HG02943 (cell line): Measurements from ENCODE around the gene CAMTA1.
"Not testable (repeated sequence)": the region's sequence is repeated elsewhere in the genome, so short reads cannot be mapped to it uniquely, and the experiment has no call there.

Experiments used
- ATAC-seq: cut with Tn5 transposase; IDR thresholded peaks from one replicate; pipeline ENCODE4 v1.9.1; 2021; ENCODE audit warnings: mild to moderate bottlenecking, low read depth, moderate library complexity; ENCODE audit not compliant: unreplicated experiment

Gene CAMTA1

DNA sequence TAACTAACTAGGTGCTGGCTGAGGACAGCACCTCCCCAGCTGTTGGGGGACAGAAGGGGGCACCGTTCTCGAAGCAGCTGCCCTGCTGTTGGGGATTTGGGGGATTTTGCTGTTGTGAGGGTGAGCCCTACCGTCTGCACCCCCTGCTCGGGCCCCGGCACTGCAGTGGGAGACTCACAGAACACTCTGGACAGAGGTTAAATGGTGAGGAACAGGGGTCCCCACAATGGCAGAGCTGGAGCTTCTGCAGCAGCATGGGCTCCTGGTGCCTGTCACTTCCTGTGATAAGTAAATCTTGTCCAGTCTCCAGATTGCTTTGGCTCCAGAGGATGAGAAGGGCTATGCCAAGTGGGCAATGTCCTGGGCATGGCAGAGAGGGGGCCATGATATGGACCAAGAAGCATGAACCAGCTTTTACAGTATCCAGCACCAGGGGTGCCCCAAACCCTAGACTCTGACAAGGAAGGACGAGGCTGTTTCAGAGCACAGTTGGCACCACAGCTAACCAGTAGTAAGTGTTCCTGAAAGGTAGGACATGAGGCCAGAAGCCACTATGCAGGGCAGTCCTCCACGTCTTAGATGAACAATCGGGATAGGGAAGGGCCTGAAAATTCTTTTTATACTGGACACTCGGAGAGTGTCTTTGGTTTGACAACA lies 620.7 kb downstream of the CAMTA1 start:
- no peak for ATAC-seq

DNA sequence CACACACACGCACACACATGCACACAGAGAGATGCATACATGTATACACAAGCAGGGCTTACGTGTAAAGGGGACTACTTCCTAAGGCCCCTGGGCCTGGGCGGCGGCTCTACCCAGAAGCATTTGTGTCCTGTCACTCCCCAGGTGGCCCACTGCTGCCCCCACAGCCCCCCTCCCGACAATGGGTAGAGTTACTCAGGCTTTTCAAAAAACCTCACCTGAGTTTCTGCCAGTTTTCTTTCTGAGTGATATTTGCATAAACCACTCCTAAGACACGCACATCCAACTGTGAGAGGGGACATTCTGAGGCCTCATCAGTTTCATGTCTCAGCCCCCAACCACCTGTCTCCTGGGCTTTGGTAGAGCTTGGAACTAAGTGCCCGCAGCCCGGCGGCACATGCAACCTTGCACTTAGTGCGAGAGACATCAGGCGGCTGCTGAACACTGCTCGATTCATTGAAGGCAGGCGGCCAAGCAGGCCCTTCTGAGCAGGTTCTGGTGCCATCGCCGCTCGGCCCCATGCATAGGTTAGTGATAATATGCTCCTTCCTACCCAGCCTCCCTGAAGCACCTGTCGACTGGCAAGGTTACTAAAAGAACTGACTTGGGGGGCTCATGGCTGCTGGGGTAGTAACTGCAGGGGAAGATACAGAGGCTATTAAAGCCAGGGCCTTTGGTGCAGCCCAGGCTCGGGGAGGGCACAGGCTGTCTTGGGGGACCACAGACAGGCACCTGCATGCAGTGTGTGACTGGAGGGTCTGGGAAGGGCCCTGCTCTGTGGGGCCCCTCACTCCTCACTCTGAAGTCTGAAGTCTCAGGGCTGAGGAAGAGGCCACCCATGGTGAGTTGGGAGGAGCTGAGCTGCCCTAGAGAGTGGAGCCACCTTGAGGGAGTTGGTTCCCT lies 621.6 kb downstream of the CAMTA1 start:
- no peak for ATAC-seq

DNA sequence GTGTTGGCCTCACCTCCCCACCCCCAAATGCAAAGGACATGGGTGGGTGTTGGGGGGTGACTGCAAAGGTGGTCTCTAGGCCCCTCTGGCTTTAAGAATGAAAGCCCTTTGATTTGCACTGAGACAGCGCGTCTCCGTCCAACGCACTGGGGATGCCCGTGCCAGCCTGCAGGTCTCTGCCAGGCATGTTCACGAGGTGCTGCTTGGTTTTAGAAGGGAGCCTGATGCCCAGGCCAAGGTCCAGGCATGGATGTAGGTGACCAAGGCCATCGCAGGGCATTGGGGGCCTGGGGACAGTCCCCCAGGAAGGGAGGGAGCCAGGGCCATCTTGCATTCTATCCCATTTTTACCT lies 622.3 kb downstream of the CAMTA1 start:
- no peak for ATAC-seq

DNA sequence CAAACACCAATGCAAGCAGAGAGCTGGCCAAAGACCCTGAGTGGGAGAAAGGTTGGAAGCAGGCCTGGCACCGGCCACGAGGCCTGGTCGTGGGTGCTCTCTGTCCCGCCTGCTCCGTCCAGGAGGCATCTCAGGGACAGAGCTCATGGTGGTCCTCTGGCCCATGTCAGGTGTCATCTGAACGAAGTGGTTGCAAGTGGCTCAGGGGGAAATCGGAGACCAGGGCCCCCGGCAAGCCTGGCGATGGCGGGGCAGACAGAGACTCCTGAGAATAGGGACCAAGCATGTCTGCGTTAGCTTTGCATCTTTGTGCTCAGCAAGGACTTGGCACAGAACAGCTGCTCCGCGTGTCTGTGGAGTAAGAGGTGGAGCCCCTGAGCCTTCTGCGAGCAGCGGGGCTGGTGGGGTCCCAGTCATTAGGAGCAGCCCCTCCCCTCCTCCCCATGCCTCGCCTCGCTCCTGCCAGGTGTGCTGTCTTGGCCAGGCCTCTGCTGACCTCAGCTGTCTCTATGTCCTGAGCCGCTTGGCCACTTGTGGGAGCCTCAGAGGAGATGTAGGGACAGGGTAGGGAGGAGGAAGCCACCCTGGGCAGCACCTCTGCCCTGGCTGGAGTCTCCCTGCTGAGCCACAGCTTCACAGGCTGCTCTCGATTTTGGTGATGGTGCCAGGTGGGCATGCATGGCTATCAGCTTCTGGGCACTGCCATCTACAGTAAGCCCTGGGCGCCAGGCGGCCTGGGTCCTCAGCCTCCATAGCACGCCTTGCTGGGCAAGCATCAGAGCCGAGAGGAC lies 622.9 kb downstream of the CAMTA1 start:
- no peak for ATAC-seq

DNA sequence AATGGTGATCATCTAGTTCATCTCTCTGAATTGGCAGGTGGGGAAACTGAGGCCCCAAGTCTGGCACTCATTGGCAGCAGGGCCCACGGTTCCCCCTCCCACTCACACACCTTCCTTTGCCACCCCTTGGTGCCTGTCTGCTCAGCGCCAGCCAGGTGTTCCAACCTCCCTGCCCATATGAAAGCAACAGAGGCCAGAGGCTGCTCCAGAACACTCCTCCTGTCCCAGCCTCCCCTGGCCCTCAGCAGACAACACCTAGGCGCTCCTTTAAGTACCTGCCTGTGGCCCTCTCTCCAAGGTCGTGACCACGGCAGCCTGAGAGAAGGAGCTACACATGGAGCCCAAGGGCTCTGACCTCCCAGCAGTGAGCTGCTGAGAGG lies 623.5 kb downstream of the CAMTA1 start:
- no peak for ATAC-seq

DNA sequence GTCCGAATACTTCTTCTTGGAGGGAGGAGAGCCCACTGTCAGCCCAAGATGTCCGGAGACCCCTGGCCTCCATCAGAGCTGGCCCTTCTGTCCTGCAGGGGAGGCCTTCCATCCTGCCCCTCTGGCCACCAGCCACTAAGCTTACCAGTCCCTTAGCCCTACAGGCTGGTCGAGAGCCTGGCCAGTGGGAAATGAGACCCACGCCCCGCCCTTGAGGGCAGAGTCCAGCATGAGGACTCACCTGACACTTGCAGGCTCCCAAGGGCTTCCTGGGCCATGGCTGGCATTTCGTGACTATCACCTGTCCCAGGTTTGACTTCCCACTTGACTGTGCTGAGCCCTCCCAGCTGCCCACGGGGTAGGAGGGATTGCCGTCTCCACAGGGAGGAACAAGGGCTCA lies 624.0 kb downstream of the CAMTA1 start:
- ATAC-seq: no peak

DNA sequence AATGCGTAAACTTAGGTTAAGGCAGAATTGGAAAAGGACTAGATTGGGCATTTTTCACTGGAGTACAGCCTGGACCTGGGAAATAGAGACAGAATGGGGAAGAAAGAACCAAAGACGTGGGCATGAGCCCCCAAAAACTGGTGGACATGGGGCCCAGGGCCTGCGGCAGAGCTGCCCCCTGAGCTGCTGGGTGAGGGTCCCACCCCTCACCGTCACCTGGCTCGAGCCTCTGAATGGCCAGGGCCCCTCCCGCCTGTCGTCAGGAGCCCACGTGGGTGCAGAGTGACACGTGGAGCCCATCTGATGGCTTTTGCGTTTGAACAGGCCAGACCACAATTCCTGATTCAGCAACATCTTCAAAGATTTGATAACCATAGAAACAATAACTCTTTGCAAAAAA lies 624.9 kb downstream of the CAMTA1 start:
- ATAC-seq: no peak

DNA sequence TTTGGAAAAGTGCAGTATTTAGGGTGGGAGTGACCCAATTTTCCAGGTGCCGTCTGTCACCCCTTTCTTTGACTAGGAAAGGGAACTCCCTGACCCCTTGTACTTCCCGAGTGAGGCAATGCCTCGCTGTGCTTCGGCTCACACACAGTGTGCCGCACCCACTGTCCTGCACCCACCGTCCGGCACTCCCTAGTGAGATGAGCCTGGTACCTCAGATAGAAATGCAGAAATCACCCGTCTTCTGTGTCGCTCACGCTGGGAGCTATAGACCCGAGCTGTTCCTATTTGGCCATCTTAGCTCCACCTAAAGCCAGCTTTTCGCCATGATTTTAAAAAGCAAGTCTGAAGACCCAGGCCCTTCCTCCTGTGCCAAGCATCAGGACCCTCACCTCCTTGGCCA lies 632.4 kb downstream of the CAMTA1 start:
- ATAC-seq: not testable (repeated sequence)

DNA sequence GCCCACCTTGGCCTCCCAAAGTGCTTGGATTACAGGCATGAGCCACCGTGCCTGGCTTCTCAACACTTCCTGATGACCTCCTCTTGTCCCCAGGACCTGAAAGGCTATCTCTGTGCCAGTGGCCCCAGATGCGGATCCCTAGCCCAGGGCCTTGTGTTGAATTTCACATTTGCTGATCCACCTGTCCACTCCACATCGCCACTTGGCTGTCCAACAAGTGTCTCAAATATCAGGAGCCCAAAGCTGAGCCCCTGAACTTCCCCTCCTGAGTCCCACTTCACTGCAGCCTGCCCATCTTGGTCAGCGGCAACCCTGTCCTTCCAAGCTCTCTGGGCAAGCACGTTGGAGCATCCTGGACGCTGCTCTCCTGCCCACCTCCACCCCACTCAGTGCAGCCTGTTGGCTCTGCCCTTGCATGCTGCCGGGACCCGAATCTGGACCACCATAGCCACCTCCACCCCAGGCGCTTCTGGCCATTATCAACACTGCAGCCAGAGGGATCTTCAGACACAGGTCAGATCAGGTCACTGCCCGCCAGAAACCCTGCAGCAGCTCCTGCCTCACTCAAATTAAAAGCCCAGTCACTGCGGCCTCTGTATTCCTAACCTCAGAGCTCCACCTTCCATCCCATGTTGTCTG lies 633.3 kb downstream of the CAMTA1 start:
- ATAC-seq: no peak

DNA sequence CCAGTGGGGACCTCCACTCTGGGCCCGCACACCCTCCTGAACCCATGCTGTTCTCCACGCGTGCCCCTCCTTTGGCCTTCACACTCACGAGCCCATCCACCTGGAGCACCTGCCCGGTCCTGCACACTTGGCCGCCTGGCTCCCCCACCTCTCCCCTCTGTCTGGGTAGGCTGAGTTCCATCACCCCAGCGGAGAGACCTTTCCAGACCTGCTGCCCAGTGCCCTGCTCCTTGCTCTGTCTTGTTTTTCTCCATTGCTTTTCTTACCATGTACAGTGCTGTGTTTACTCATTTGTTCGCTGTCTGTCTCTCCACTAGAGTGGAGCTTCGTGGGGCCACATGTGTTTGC lies 634.8 kb downstream of the CAMTA1 start:
- ATAC-seq: no peak

DNA sequence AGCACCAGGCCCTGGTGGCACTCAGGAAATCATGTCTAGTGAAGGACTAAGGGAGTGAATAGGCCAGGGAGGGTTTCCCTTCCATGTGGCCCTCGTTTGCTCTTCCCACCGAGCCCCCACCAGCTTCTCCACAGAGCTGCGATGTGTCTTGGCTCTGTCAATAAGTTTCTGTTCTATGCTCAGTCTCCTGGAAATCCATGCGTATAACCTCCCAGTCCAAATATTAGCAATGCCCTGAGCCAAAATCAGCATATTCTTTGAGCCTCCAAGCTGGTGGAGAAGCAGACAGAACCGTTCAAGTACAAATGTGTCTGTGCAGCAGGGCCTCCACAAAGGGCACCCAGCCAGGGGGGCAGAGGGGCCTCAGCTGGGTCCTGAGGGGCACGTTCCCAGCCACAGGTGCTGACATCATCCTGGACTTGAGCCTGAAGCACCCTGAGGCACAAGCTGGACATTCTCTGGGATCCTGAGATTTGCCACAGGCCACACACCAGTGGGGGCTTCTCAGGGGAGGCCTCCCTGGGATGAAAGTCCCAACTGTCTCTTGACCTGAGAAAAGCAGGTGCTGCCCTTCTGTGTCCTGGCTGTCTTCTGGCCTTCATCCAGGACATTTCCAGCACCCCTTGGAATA lies 635.3 kb downstream of the CAMTA1 start:
- no peak for ATAC-seq

DNA sequence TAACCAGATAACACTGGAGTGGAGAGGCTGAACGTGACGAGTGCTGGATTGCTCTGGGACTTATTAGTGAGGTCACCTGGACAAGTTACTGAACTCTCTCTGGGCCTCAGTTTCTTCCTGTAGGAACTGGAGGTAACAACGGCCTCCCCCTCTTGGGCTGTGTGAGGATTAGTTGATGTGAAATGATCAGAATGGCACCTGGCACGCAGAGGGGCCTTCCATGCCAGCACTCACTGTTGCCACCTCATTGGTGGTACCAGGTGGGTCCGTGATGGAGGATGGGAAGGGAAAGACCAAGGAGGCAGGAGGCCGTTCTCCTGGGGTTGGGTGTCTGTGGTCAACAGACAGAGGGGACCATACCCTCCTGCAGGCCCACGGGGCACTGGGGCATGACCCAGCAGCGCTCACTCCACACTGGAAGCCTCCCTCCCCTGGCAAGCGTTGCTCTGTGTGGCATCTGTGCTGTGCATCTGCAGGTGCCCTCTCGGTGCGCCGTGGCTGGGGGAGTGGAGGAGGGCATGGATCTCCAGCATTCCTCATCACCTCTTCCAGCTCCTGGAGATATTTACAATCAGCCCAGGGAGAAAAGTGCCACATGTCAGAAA lies 636.3 kb downstream of the CAMTA1 start:
- ATAC-seq: no peak

DNA sequence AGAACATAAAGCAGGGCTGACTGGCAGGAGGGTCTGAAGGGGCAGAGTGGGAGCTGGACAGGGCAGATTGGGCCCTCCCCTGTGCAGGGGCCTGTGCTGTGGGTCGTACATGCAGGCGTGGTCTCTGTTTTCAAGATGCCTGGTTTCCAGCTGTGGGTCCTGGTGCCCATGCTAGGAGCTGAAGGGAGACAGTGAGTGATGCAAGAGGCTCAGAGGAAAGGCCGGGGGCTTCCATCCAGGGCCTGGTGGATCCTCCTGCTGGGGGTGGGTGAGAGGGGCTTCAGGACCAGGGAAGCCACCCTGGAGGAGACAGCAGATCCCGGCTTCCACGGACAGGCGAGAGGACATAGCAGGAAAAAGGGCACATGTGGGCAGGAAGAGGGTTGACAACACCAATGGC lies 636.8 kb downstream of the CAMTA1 start:
- ATAC-seq: no peak

DNA sequence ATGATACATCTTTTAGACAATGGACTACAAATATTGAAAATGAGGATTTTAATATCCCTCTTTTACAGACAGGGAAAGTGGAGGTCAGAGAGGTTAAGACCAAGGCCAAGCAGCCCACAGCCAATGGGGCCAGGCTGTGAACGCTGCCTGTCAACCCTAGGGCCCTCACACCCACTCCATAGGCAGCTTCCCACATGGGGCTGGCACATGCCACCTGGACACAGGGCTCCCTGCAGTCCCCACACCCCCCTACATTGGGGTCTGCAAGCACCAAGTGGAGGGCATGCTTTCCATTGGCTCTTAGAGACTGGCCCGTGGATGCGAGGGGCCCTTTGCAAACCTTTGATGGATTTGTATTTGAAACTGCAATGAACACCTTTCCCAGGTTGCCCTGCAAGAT lies 637.3 kb downstream of the CAMTA1 start:
- no peak for ATAC-seq

DNA sequence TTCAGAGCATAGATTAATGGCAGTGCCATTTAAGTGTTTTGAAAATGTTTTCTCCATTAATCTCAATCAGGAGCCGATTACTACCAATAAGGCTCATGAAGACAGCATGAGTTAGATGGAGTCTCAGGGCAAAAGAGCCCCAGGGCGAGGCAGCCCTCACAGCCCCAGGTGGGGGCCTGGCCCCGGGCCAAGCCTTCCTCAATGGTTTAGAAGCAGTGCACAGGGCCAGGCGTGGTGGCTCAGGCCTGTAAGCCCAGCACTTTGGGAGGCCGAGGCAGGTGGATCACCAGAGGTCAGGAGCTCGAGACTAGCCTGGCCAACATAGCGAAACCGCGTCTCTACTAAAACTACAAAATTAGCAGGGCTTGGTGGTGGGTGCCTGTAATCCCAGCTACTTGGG lies 637.7 kb downstream of the CAMTA1 start:
- no peak for ATAC-seq

DNA sequence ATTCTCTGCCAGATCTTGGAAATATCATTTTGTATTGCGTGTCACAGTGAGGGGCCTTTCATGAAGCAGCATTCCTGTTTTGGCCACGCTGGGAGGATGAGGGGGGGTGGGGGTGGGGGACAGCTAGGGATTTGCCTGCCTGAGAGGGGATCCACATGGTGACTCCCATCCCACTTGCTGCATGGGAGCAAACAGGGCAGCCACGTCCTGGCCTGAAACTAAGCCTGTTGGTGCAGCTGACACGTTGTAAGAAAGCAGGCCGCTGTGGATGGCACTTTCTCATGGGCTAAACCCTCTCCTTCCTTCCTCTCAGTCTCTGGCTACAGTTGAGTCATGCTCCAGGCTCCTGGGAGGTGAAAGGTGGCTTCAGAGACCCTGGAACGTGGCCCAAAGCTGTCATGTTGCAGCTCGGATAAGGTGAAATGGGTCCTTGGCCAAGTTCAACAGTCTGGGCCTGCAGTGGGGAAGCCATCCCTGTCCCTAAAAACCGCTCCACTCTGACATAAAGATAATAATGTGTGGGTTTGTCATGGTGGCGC lies 639.2 kb downstream of the CAMTA1 start:
- no peak for ATAC-seq

DNA sequence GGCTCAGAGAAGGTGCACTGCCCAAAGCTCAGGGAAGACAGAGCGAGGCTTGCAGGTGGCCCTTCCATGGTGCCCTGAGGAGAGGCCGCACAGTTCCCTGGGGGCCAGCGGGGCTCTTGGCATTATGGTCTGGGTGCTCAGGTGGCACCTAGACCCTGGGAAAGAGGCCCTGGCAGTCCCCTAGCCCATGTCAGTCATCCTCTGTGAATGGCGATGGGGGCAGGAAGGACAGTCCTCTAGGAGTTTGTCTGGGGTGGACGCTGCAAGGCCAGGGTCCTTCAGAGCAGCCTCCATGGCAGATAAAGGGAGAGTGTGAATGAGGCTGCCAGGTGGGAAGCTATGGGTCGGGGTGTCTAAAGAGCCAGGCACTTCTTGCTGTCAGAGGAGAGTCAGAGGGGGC lies 640.0 kb downstream of the CAMTA1 start:
- no peak for ATAC-seq

DNA sequence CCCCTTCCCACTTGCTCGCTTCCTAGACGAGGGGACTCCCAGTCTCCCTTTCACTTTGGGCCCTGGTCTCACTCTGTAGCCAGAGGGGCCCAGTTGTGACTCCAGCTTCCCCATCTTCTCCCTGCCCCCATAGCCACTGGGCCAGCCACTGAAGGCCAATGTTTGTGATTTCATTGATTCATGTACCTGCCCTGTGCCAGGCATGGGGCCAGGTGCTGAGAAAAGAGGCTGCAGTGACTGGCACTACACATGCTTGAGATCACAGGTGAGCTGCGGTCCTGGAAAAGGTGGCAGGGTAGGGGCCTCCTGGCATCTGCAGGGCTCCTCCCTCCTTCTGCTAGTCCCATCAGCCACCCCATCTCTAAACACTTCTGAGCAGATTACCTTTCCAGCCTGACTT lies 640.5 kb downstream of the CAMTA1 start:
- ATAC-seq: no peak

DNA sequence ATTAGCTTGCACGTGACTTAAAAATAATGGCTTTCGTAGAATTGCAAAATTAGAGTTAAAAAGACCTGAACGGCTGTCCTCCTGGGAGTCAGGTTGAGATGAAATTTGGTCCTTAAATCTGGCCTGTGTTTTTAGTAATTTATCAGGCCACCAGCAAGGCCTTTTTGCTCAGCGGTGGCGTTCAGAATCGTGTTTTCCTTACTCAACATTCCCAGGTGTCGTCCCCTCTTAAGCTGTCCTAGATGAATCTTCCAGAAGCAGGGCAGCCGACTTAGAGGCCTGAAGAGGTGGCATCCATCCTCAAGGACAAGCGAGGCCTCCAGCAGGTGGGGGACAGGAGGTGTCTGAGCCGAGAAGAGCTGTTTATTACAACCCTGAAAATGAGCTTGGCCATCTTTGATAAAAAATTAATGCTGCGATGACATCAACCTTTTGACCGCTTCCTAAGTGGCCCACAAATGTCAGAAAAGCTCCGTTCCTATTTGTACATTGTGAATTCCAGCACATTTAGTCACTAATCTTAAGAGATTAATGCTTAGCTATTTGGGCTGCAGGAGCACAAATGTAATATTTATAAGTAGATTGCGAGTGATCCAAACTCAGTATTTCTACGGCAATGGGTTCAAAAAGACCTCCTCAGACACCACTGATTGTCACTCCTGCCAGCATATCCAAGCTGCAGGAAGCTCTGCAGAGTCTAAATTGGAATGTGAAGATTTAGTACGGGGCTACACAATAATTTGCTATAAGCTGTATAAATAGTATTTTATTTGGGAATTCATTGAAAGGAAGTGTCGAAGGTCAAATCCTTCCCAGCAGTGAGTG lies 641.7 kb downstream of the CAMTA1 start:
- ATAC-seq: no peak
